ENCODE results near the gene HLA-DRB1. TPM values are rescaled to one million over a fixed set of nuclear protein-coding genes. Genes with fewer than 3 reads are reported as not detected.
"Not testable (repeated sequence)": the region's sequence is repeated elsewhere in the genome, so short reads cannot be mapped to it uniquely, and the experiment has no call there.

Gene HLA-DRB1
- polyA plus RNA-seq, 12 donors = 6.5 to 42.0 (median 9.9) TPM; not detected in 1

DNA sequence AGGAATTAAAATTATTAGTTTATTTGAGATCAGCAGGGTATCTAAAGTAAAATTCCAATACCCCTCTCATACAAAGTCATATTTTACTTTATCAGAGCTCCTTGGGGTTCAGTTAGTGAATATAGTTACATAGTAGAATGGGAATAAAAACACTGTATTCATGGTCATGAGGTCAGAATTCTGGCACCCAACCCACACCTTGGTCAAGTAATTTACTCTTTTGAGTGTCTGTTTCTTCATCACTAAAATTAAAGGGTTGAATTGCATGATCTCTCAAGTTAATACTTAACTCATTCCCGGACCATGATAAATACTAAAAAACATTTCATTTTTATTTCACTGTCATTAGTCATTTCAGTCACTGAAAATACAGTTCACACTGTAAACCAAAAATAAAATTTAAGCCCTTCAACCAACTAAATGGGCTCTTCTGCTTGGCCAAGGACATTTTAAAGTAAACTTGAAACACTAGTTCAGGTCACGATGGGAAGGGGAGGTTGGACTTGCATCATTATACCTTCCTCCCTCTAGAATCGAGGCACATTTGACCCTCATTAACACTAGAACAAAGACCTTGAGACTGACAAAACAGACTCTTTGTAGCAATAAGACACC lies 21.1 kb upstream of the HLA-DRB1 start:
- DNase-seq = no peak

DNA sequence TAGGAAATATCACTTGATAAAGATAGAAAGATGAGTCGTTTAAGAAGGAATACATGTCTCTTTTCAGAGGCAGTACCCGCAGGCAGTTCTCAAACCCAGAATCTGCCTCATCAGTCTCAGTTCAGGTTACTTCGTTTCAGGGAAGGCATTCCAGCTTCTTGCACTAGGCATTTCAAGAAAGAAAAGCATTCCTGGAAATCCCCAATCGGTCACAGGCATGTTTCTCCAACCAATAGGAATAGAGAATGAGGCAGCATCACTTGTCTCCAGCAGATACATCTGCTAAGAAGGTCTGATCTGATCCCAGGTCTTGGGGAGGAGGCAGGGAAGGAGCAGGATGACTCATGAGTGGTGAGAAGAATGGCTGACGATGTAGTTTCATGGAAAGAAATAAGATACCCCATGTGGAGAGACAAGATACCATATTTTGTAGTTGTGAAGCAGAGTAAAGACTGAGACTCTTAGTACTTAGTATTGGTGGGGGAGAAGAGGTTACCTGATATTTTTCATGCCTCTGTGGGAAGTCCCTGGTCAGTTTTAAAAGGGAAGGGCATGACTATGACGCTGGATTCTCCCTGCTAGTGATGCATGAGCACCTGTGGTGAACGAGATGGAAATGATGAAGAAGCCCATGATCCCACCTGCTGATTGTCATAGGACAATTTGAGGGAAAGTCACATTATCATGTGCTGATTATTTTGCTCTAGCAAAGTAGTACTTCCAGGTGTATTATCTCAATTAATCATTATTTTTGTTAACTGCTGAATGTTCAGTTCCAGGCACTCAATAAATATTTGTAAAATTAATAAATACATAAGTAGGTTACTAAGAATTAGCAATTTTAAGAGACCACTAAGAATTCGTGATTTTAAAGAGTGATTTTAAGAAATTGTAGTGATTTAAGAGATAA lies 20.3 kb upstream of the HLA-DRB1 start:
- DNase-seq = peak; percentile 85

DNA sequence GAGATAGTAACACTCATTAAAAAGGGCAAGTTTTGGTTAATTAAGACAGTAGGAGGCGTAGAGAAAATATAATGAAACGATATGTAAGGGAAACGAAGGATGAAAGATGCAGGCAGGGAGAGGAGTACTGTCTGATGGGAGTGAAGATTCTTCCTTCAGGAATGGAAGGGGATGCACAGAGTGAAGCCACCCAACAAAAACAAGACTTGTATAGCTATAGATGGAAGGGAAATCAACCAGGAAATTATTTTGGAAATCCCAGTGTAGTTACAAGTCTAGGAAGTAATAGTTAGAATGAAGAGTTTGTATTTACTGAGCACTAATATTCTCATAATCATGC lies 19.7 kb upstream of the HLA-DRB1 start:
- no peak for DNase-seq

DNA sequence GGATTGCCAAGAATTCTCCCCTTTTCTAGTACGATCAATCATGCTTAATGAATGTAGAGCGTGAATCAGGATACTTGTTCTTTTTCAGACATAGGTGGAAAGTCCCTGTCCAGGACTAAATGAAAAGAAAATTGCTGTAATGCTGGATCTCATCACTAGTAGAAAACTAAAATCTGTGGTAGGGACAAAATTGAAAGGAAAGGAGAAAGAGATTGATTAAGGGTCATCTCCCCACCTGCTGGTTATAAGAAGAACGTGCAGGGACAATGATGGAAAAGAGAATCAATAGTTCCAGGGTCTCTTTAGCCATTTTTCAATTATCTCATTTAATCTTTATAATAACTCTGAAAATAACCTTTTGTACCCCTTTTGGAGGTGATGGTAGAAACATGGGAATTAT lies 18.7 kb upstream of the HLA-DRB1 start:
- DNase-seq = no peak

DNA sequence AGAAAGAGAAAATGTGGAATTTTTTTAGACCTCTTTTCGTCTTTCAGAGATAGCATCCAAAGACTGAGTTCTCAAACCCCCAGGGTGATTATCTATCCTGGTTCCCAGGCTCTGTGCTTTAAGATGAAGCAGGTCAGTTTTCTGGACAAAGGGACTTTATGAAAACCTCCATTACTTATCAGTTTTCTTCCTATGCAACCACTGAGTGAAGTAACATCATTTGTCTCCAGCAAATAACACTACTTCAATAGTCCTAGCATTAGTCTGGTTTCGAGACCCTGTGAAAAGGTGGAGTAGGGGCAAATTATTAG lies 18.3 kb upstream of the HLA-DRB1 start:
- DNase-seq = no peak

DNA sequence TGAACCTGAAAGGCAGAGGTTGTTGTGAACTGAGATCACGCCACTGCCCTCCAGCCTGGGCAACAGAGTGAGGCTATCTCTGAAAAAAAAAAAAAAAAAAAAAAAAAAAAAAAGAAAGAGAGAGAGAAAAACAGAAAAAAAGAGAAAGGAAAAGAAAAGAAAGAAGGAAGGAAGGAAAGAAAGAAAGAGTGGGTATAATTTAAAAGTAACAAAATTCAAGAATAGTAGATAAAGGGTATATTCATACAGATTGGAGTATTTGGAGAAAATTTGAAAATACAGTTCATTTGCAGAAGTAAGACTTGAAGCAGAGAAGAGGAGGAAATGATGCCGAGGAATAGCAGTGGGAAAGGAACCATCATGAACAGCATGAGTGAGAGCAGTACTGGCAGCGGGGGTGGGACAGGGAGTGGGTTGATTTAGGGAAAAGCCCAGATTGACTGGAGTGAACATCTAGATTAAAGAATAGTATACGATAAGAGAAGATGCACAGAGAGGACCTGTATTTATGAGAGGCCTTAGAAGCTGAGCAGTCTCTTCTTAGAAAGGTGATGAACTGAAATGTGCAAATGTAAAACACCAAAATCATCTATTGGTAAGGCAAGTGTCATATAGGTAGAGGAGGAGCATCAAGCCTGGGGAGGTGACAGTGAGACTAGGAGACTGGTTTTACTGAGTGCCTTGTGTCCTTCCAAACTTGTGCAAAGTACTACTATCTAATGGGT lies 17.8 kb upstream of the HLA-DRB1 start:
- no peak for DNase-seq

DNA sequence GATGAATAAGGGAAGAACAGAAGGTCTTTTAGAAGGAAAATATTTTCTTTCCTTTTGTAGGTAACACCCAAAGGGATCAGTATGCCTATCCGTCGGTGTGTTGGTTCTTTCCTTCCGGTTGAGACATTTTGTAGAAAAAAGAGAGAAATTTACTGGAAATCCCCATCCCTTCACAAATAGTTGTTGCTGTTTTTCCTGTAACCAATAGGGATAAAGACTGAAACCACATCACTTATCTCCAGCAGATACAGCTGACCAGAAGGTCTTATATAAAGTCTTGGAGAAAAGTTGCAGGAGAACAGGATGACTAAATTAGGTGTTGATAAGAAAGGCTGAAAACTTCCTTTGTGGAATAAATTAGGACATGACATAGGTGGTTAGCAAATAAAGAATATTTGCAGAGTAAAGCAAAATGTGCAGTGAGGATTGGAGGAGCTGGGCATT lies 14.8 kb upstream of the HLA-DRB1 start:
- no peak for DNase-seq

DNA sequence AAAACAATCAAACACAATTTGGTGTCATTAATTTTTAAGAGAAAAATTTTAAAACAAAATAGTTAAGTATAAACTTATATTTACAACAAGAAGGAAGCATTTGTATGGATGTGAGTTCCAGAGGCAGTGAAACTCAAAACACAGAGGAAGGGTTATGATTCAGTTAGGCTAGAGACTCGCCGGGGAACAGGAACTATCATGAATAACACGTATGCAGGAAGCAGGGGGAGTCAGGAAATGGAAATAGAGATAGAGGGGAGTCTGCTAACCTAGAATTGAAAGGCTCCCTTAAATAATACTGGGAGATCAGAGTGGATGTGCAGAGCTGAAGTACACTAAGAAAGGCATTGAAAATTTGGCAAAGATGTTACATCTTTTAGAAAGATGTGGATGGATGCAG lies 14.2 kb upstream of the HLA-DRB1 start:
- no peak for DNase-seq

DNA sequence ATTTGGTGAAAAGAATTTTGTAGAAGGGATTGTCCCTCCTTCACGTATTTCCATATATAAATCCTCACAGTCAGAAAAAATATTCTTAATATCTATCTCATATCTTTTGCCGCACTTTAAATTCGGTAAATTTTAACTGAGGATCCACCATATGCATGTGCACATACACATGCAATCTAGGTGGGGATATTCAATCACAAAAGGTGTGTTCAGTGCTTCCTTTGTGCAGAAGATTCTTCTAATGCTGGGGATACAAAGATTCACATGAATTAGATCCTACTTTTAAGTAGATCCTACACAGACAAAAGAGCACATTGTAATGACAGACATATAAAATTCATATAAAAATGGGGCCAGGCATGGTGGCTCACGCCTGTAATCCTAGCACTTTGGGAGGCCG lies 13.6 kb upstream of the HLA-DRB1 start:
- DNase-seq = no peak

DNA sequence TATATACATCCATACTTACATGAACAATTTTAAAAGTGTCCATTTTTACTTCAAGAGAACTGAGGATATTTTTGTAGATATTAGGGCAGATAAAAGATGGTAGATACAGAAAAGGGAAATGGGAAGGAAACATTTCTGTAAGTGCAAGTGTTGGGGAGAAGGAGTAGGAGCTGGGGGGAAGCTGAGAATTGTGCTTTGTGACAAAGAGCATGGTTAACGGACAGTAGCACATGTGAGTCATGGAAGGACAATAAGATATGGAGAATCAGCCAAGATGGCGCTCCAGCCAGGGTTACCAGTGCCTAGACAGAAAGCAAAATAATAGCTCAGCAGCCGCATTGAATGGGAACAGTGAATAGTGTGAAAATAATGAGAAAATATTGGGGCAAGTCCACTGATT lies 12.7 kb upstream of the HLA-DRB1 start:
- no peak for DNase-seq

DNA sequence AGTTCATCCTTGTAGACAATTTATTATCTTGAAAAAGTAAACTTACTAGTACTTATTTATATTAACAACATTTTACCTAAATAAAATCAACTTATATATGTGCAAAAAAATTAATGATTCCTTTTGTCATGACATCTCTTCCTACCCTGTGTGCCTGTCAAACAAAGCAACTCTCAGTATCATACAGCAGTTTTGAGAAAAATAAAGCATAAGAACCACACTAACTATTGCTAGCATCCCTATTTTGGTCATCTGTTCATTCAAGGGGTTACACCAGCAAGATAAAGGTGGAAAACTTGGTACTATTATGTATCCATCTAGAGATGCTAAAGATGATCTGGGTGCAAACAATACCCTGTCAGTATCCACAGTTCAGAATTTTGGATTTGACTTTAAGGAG lies 7.4 kb upstream of the HLA-DRB1 start:
- DNase-seq = no peak

DNA sequence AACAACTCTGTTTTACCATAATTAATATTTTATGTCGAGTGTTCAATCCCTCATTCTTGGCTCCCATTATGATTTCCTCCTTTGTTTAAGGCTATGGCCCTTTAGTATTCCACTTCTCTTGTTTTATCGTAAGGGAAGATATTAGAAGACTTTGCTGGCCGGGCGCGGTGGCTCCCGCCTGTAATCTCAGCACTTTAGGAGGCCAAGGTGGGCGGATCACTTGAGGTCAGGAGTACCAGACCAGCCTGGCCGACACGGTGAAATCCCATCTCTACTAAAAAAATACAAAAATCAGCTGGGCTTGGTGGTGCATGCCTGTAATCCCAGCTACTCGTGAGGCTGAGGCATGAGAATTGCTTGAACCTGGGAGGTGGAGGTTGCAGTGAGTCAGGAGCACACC lies 1.1 kb upstream of the HLA-DRB1 start:
- DNase-seq = not testable (repeated sequence)

DNA sequence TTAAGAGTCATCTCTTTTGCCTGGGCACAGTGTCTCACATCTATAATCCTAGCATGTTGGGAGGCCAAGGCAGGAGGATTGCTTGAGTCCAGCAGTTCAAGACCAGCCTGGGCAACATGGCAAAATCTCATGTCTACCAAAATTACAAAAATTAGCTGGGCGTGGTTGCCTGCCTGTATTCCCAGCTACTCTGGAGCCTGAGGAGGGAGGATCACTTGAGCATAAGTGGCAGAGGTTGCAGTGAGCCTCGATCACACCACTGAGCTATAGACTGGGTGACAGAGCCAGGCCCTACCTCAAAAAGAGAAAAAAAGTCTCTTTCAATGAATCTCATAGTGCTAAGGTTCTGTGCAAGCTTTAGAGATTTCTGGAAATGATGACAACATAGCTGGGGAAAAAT lies 1.5 kb downstream of the HLA-DRB1 start:
- no peak for DNase-seq

DNA sequence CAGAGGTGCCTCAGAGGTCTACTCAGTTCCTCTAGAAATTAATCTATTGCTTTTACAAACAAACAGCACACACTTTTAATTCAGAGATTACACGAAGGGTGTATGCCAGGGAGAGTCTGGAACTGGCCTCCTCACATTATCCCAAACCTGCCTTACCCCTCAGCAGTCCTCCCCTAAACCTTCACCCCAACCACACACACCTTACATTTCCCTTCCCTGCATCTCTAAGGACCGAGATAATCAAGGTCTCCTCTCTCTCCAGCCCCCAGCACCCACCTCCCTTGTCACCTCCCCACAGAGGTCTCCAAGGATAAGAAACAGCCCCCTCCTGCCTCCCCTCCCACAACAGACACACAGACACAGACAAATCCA lies 6.1 kb downstream of the HLA-DRB1 start:
- no peak for DNase-seq

DNA sequence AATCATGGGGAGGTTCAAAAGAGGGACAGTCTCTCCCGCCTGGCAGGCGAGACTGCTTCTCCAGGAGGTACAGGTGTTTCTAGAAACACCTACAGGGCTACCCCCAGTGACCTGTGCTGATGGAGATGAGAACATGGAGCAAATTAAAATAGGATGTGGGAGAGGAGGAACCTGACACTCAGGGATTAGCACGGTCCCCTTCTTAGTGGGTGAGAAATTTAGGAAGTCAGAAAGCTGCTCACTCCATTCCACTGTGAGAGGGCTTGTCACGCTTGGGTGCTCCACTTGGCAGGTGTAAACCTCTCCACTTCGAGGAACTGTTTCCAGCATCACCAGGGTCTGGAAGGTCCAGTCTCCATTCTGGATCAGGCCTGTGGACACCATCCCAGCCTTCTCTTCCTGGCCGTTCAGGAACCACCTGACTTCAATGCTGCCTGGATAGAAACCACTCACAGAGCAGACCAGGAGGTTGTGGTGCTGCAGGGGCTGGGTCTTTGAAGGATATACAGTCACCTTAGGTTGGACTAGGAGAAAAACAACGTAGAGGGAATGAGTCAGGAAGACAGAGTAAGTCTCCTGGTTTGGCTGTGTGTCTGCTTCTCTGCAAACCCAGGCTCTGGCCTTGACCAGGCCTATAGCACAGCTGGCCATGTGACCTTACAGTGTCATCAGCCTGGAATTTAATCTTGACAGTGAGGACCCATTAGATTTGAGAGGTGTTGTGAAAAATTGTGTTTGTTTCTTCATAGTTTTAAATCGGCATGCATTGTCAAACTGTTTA lies 8.1 kb downstream of the HLA-DRB1 start:
- DNase-seq = no peak

DNA sequence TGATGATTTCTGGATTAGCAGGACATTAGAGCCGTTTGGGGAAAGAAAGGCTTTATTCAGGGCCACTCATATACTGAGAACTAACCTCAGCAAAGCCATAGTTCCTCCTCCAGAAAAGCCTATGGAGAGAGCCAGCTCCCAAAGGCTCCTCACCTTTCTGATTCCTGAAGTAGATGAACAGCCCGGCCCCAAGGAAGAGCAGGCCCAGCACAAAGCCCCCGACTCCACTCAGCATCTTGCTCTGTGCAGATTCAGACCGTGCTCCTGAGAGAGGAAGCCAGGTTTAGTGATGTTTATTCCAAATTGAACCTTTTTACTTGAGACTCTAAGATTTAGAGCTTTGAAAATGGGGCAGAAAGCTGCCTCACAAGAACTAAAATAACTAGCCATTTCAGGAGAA lies 9.1 kb downstream of the HLA-DRB1 start:
- DNase-seq = no peak

DNA sequence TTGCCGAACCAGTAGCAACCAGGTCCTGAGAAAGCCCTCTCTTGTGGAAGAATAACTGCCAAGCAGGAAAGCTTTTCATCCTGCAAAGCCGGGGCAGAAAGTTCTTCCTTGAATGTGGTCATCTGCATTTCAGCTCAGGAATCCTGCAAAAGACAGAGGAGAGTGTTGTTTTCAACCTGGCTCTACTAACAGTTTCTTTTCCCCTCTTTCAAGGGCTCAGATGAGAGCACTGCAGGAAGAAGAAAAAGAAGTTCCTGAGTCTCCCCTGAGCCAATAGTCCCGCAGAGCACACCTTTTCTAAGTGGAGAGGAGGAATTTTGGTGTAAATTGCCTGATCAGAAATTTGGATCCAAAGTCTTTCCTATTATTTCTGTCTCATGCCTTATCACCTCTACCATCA lies 10.7 kb downstream of the HLA-DRB1 start:
- DNase-seq = no peak

DNA sequence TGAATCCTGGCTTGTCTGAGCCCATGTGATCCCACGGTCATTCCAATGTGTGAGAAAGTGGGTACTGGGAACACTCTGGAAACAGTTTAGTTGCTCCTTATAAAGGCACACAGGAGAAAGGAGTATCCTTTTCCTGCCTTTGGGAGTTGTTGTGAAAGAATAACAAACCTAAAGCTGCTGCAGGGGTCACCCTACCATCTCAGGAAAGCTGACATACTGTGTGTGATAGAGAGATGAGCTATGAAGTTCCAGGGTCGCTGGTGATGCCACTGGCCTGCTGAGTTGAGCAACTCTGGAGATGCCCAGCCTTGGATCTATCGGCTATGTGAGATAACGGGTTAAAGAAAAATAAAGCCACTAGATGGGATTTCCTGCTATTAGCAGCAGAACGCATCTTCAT lies 12.2 kb downstream of the HLA-DRB1 start:
- not testable (repeated sequence) for DNase-seq

DNA sequence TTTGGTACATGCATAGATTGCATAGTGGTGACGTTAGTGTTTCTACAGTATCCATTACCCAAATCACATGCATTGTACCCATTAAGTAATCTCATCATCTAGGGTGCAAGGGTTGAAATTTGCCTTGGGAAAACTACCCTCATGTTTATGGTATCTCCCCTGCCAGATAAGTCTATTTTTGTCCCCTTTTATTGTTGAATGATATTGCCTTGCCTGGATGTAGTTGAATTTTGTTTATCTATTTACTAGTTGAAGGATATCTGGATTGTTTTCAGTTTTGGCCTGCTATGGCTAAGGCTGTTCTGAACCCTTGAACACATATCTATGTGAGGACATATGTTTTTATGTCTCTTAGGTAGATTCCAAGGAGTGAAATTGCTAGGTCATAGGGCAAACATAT lies 13.4 kb downstream of the HLA-DRB1 start:
- no peak for DNase-seq

DNA sequence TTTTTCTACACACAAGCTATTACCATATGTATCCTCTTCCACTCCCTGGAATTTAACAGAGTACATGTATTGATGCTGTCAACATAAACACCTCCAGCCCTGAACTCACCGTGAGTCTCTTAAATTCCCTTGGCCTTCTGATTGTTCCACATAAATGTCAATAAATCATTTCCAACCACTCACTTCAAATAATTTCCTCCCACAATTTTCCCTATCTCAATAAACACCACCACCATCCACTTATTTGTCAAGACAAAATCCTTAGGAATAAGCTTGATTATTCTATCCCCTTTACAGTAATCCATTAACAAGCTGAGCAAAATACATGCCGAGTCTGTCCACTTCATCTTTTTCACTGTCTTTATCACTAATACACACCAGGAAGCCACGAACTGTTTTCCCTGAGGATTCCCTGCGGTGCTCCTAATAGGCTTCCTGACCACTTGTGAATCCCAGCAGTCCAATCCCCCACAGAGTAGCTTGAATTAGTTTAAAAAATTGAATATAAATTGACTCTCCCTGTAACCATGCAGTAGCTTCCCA lies 19.2 kb downstream of the HLA-DRB1 start:
- no peak for DNase-seq

DNA sequence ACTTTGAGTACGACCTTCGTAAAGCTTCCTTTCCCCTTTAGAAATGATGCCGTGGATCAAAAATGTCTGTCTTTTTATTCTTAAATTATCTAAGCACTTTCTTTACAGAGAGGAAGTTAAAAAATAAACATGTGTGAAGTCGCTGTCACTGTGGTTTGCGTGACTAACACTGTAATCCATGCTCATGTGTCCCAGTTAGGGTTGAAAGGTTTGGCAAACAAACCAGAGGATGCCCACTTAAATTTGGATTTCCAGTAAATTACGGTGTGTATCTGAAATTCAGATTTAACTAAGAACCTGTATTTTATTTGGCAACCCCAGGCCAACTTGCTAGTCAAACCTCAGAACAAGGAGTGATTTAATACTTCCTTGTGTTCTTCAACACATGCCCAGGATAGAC lies 21.1 kb downstream of the HLA-DRB1 start:
- no peak for DNase-seq

DNA sequence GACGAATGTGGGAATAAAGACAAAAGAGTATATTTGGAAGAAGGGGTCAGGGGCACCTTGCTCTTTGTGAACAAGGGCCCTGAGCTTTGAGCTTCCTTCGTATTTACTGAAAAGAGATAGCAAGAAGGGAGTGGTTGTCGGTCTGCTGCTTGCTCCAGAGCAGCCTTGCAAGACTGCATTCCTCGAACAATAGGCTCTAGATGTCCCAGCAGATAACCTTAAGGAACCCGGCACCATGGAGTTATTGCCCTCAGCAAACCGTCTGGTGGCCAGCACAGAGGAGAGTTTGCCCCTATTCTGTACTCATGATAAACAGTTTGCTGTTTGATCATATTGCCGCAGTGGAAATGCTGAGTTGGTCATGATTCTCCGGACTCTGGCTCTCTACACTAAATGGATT lies 22.7 kb downstream of the HLA-DRB1 start:
- DNase-seq = no peak

Measured in muscle of arm (tissue), 12 donors.